GM06990 (cell line): ENCODE results near the gene MAGI1.

Experiments used
- DNase-seq: peaks from one replicate; pipeline ENCODE4 v3.0.0-alpha.2; 2011; ENCODE audit not compliant: insufficient read length; ENCODE audit errors: extremely low read depth
- H3K27me3 ChIP-seq: replicated peaks from 2 replicates; pipeline ENCODE4 v1.6.0; 2011; ENCODE audit warnings: low read length; ENCODE audit not compliant: control insufficient read depth, insufficient read depth
- H3K36me3 ChIP-seq: 2 replicates; pipeline ENCODE4 v1.5.1; 2011; ENCODE audit warnings: low read length; ENCODE audit not compliant: control insufficient read depth, insufficient read depth
- H3K4me3 ChIP-seq: replicated peaks from 2 replicates; pipeline ENCODE4 v1.5.1; 2011; ENCODE audit warnings: low read depth, mild to moderate bottlenecking, control low read depth, low read length
- TF ChIP-seq, protein P1 (sequence below): IDR thresholded peaks from 2 replicates; pipeline ENCODE4 v1.5.1; 2011; ENCODE audit warnings: low read length, control low read depth, mild to moderate bottlenecking, inconsistent platforms; ENCODE audit not compliant: insufficient read depth, poor library complexity, severe bottlenecking

MAGI1 gene

GRCh38 chr3:65908588-65908987 is 130.1 kb downstream of the MAGI1 start:
- no peaks in the 10 kb centered on the region for H3K27me3 ChIP-seq
- TF ChIP-seq, protein P1, sequence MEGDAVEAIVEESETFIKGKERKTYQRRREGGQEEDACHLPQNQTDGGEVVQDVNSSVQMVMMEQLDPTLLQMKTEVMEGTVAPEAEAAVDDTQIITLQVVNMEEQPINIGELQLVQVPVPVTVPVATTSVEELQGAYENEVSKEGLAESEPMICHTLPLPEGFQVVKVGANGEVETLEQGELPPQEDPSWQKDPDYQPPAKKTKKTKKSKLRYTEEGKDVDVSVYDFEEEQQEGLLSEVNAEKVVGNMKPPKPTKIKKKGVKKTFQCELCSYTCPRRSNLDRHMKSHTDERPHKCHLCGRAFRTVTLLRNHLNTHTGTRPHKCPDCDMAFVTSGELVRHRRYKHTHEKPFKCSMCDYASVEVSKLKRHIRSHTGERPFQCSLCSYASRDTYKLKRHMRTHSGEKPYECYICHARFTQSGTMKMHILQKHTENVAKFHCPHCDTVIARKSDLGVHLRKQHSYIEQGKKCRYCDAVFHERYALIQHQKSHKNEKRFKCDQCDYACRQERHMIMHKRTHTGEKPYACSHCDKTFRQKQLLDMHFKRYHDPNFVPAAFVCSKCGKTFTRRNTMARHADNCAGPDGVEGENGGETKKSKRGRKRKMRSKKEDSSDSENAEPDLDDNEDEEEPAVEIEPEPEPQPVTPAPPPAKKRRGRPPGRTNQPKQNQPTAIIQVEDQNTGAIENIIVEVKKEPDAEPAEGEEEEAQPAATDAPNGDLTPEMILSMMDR: no peak
- no peaks in the 10 kb centered on the region for H3K36me3 ChIP-seq
- no peak overlapping the region for H3K4me3 ChIP-seq
- no peak for DNase-seq

- Histone ChIP-seq H3K36me3 (no peaks in the 10 kb centered on the region), H3K27me3 (no peaks in the 10 kb centered on the region; the same call in 1 of the 2 replicates), H3K4me3 (no peak overlapping the region)
- TF ChIP-seq, protein P1: no peak
- no peak for DNase-seq
These were observed 131.2 kb downstream of the MAGI1 start for GRCh38 chr3:65907232-65908130.

DNA sequence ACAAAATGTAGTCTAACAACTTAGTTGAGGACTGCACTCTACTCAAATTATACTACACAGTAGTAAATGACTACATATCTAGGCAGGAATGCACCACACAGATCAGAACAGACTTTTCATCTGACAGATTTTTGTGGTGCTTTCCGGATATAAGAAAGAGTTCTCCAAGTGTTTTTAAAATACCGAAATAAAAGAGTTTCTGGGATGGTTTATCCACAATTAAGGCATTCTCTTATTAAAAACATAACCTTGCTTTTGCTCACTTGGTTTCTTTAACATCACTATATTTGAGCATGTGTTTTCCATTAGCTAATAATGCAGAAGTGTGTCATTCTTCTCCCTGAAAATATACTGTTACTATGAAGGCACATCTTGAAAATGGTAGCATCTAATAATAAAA is 132.9 kb downstream of the MAGI1 start:
- H3K36me3 ChIP-seq: no peaks in the 10 kb centered on the region
- TF ChIP-seq, protein P1: no peak
- H3K27me3 ChIP-seq: no peaks in the 10 kb centered on the region; the same call in 1 of the 2 replicates
- DNase-seq: no peak
- no peak overlapping the region for H3K4me3 ChIP-seq

GRCh38 chr3:65904016-65904415 is 134.7 kb downstream of the MAGI1 start:
- Histone ChIP-seq H3K36me3 (no peaks in the 10 kb centered on the region), H3K4me3 (no peak overlapping the region), H3K27me3 (no peaks in the 10 kb centered on the region; the same call in 1 of the 2 replicates)
- DNase-seq: no peak
- TF ChIP-seq, protein P1: no peak

GRCh38 chr3:65902304-65902793 is 136.4 kb downstream of the MAGI1 start:
- Histone ChIP-seq H3K36me3 (no peaks in the 10 kb centered on the region), H3K4me3 (no peak overlapping the region), H3K27me3 (no peaks in the 10 kb centered on the region; the same call in 1 of the 2 replicates)
- DNase-seq: no peak
- TF ChIP-seq, protein P1: no peak

DNA sequence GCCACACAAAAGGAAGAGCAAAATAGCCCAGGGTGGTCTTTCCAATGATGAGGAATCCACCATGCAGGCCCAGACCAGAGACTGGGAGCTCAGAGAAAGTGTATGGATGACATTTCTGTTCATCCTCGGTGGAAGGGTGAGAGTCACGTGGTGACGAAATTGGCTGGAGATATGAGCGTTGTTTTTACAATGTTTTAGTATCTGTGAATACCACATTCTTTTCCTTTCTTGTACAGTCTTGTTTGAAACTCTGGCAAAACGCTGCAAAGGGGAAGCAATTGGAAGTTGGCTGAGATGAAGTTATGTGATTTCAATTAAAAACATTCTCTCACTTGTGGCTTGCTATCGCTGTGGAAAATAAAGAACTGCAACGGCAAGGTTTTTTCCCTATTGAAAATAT is 137.5 kb downstream of the MAGI1 start:
- no peak overlapping the region for H3K4me3 ChIP-seq
- H3K36me3 ChIP-seq: no peaks in the 10 kb centered on the region
- TF ChIP-seq, protein P1: no peak
- DNase-seq: no peak
- H3K27me3 ChIP-seq: no peaks in the 10 kb centered on the region; the same call in 1 of the 2 replicates
